ENCODE results near the gene VPS13C.

Gene VPS13C

DNA sequence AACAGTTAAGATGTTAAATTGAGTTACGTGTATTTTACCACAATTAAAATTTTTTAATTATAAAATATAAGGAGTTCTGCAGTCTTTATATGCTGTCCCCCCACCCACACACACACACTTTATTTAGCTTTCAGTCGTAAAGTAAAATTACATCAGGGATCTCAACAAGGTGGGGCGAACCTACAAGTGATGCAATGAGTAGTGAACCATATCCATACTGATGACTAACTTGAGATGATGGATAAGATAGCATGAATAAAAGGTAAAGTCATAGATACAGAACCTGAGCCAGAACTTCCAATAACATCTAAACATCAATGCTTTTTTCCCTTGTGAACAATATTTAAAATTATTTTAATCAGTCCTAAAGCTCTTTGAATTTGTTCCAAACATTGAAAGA, 77.2 kb downstream of the VPS13C start:
- Histone ChIP-seq H3K27me3 (ENCODE audit: low read length) (no peaks in the 10 kb centered on the region), H3K9me3 (ENCODE audit: insufficient read depth, low read length) (no peaks in the 10 kb centered on the region), H3K9ac (ENCODE audit: low read length) (no peak overlapping the region), H3K27ac (ENCODE audit: low read depth, low read length) (no peak overlapping the region), H3K4me3 (ENCODE audit: insufficient read depth, low read length, poor library complexity, severe bottlenecking) (no peak overlapping the region), H4K20me1 (ENCODE audit: low read depth, low read length) (no peaks in the 10 kb centered on the region), H3F3A (ENCODE audit: insufficient read depth) (no peaks in the 10 kb centered on the region), H3K79me2 (ENCODE audit: insufficient read depth, low read length) (no peaks in the 10 kb centered on the region; the same call in 1 of the 2 replicates), H3K9me2 (replicated peaks; ENCODE audit: insufficient read depth, low read length) (no peaks in the 10 kb centered on the region), H3K36me3 (ENCODE audit: low read length) (peaks cover 33% of the 10 kb centered on the region), H2AFZ (ENCODE audit: low read depth, low read length, severe bottlenecking) (no peak overlapping the region), H3K4me2 (ENCODE audit: low read depth, low read length, poor library complexity, severe bottlenecking) (no peak overlapping the region)
- TF ChIP-seq EZH2phosphoT487 (conservative IDR thresholded peaks at IDR 0.05; ENCODE audit: low read length) = no peak

DNA sequence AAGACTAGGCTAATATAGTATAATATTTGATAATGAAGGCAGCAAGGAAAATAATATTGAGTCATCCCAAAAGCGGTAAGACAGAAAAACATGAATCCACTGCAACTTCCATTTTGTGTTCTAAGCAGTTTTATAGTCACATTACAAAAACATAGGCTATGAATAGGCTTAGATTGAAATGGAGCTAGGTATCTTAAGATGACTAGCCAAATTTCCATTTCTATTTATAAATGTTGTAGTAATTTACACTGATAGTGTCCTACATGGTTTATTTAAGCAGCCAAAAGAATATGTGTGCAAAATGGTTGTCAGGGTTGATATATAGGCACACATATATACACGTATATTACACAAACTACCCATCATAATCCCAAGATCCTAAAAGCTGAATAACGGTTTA, 82.0 kb downstream of the VPS13C start:
- Histone ChIP-seq H3K4me3 (ENCODE audit: insufficient read depth, low read length, poor library complexity, severe bottlenecking) (no peak overlapping the region), H3F3A (ENCODE audit: insufficient read depth) (no peaks in the 10 kb centered on the region), H2AFZ (ENCODE audit: low read depth, low read length, severe bottlenecking) (no peak overlapping the region), H4K20me1 (ENCODE audit: low read depth, low read length) (no peaks in the 10 kb centered on the region), H3K27me3 (ENCODE audit: low read length) (no peaks in the 10 kb centered on the region), H3K4me2 (ENCODE audit: low read depth, low read length, poor library complexity, severe bottlenecking) (no peak overlapping the region), H3K9me2 (replicated peaks; ENCODE audit: insufficient read depth, low read length) (no peaks in the 10 kb centered on the region), H3K27ac (ENCODE audit: low read depth, low read length) (no peak overlapping the region), H3K9ac (ENCODE audit: low read length) (no peak overlapping the region), H3K79me2 (ENCODE audit: insufficient read depth, low read length) (no peaks in the 10 kb centered on the region), H3K9me3 (ENCODE audit: insufficient read depth, low read length) (no peaks in the 10 kb centered on the region), H3K36me3 (ENCODE audit: low read length) (peaks cover 27% of the 10 kb centered on the region)
- no peak for TF ChIP-seq EZH2phosphoT487 (conservative IDR thresholded peaks at IDR 0.05; ENCODE audit: low read length)
- TF ChIP-seq, protein P1, sequence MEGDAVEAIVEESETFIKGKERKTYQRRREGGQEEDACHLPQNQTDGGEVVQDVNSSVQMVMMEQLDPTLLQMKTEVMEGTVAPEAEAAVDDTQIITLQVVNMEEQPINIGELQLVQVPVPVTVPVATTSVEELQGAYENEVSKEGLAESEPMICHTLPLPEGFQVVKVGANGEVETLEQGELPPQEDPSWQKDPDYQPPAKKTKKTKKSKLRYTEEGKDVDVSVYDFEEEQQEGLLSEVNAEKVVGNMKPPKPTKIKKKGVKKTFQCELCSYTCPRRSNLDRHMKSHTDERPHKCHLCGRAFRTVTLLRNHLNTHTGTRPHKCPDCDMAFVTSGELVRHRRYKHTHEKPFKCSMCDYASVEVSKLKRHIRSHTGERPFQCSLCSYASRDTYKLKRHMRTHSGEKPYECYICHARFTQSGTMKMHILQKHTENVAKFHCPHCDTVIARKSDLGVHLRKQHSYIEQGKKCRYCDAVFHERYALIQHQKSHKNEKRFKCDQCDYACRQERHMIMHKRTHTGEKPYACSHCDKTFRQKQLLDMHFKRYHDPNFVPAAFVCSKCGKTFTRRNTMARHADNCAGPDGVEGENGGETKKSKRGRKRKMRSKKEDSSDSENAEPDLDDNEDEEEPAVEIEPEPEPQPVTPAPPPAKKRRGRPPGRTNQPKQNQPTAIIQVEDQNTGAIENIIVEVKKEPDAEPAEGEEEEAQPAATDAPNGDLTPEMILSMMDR (IDR thresholded peaks at IDR 0.05; ENCODE audit: insufficient read depth, low read length, poor library complexity, severe bottlenecking) = no peak

DNA sequence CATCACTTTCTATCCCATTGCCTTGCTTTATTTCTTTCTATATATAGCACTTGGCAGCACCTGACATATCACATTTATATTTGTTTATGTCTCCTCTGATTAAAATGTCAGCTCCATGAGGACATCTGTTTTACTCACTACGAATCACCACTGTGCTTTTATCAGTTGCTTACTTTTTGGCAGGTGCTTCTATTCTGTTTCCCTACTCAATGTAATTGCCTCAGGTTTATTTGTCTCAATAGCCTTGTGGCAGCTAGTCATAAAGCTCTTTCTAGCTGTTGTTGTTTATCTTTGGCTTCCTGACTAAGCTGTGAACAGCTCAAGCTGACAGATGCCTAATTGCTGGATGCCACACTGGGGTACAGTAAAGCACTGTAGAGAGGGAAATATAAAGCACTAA, 85.5 kb downstream of the VPS13C start:
- Histone ChIP-seq H3K9ac (ENCODE audit: low read length) (no peak overlapping the region), H3K4me3 (ENCODE audit: insufficient read depth, low read length, poor library complexity, severe bottlenecking) (no peak overlapping the region), H3K27me3 (ENCODE audit: low read length) (no peaks in the 10 kb centered on the region), H4K20me1 (ENCODE audit: low read depth, low read length) (no peaks in the 10 kb centered on the region), H3K9me2 (replicated peaks; ENCODE audit: insufficient read depth, low read length) (no peaks in the 10 kb centered on the region), H3K36me3 (ENCODE audit: low read length) (peaks cover 41% of the 10 kb centered on the region), H3K4me2 (ENCODE audit: low read depth, low read length, poor library complexity, severe bottlenecking) (no peak overlapping the region), H3K27ac (ENCODE audit: low read depth, low read length) (no peak overlapping the region), H3K79me2 (ENCODE audit: insufficient read depth, low read length) (no peaks in the 10 kb centered on the region), H3F3A (ENCODE audit: insufficient read depth) (no peaks in the 10 kb centered on the region), H3K9me3 (ENCODE audit: insufficient read depth, low read length) (no peaks in the 10 kb centered on the region), H2AFZ (ENCODE audit: low read depth, low read length, severe bottlenecking) (no peak overlapping the region)
- TF ChIP-seq, protein P1 (IDR thresholded peaks at IDR 0.05; ENCODE audit: insufficient read depth, low read length, poor library complexity, severe bottlenecking) = no peak
- TF ChIP-seq EZH2phosphoT487 (conservative IDR thresholded peaks at IDR 0.05; ENCODE audit: low read length) = no peak

DNA sequence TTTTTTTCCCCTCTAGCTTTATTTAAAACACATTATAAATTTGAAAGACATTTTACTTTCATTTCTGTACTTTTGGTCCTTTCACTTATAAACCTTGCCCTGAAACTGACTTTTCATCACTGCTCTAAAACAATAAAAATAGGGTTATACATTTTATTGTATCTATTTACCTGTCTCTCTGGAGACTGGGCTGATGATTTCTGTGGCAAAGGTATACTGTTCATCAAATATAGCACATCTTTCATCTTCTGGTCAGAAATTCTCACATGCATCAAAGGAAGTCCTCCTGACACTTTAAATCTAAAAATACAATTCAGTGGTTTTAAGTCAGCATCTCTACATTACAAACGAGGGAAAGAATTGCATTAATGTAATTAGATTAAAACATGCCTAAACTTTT, 86.1 kb downstream of the VPS13C start:
- Histone ChIP-seq H3K36me3 (ENCODE audit: low read length) (peaks cover 48% of the 10 kb centered on the region), H3K9me2 (replicated peaks; ENCODE audit: insufficient read depth, low read length) (no peaks in the 10 kb centered on the region), H4K20me1 (ENCODE audit: low read depth, low read length) (no peaks in the 10 kb centered on the region), H2AFZ (ENCODE audit: low read depth, low read length, severe bottlenecking) (no peak overlapping the region), H3F3A (ENCODE audit: insufficient read depth) (no peaks in the 10 kb centered on the region), H3K9ac (ENCODE audit: low read length) (no peak overlapping the region), H3K4me3 (ENCODE audit: insufficient read depth, low read length, poor library complexity, severe bottlenecking) (no peak overlapping the region), H3K27ac (ENCODE audit: low read depth, low read length) (no peak overlapping the region), H3K27me3 (ENCODE audit: low read length) (no peaks in the 10 kb centered on the region), H3K4me2 (ENCODE audit: low read depth, low read length, poor library complexity, severe bottlenecking) (no peak overlapping the region), H3K9me3 (ENCODE audit: insufficient read depth, low read length) (no peaks in the 10 kb centered on the region), H3K79me2 (ENCODE audit: insufficient read depth, low read length) (no peaks in the 10 kb centered on the region)
- TF ChIP-seq, protein P1 (IDR thresholded peaks at IDR 0.05; ENCODE audit: insufficient read depth, low read length, poor library complexity, severe bottlenecking) = no peak

All from SU-DHL-6 (cell line).